OCI-LY1 (cell line): ENCODE data around the gene RGP1.

Experiments used
- H2AFZ ChIP-seq: fragments of 200-600 bp; sonication (generic), shearing (Covaris generic); 2 replicates; pipeline ENCODE4 v1.6.0; 2014; ENCODE audit warnings: antibody characterized with exemption, mild to moderate bottlenecking, low read length
- H3F3A ChIP-seq: fragments of 200-600 bp; sonication (generic), shearing (Covaris generic); 2 replicates; pipeline ENCODE4 v1.6.0; 2014; ENCODE audit warnings: mild to moderate bottlenecking, antibody characterized with exemption, low read length, moderate library complexity; ENCODE audit not compliant: insufficient read depth
- H3K27ac ChIP-seq: fragments of 200-600 bp; sonication (generic); 2 replicates; pipeline ENCODE4 v1.5.1; 2014; ENCODE audit warnings: low read length, mixed run types, mild to moderate bottlenecking, low read depth; ENCODE audit not compliant: poor library complexity, severe bottlenecking
- H3K27me3 ChIP-seq: fragments of 200-600 bp; sonication (generic); 2 replicates; pipeline ENCODE4 v1.6.0; 2014; ENCODE audit warnings: antibody characterized with exemption, mild to moderate bottlenecking, low read length, moderate library complexity; ENCODE audit not compliant: insufficient read depth
- H3K36me3 ChIP-seq: fragments of 200-600 bp; sonication (generic); 2 replicates; pipeline ENCODE4 v1.6.1; 2014; ENCODE audit warnings: mild to moderate bottlenecking, antibody characterized with exemption, low read length, moderate library complexity, mixed read lengths; ENCODE audit not compliant: insufficient read depth
- H3K4me1 ChIP-seq: fragments of 200-600 bp; sonication (generic); 2 replicates; pipeline ENCODE4 v1.5.1; 2014; ENCODE audit warnings: mild to moderate bottlenecking, low read length, moderate library complexity; ENCODE audit not compliant: insufficient read depth, severe bottlenecking
- H3K4me2 ChIP-seq: fragments of 200-600 bp; sonication (generic), shearing (Covaris generic); 2 replicates; pipeline ENCODE4 v1.6.1; 2014; ENCODE audit warnings: low read length
- H3K4me3 ChIP-seq: fragments of 200-600 bp; sonication (generic); 2 replicates; pipeline ENCODE4 v1.5.1; 2014; ENCODE audit warnings: low read length, low read depth, mild to moderate bottlenecking, mixed read lengths; ENCODE audit not compliant: poor library complexity, severe bottlenecking
- H3K79me2 ChIP-seq: fragments of 200-600 bp; shearing (Covaris generic); 2 replicates; pipeline ENCODE4 v1.6.1; 2016; ENCODE audit warnings: mixed run types, low read length, mixed read lengths; ENCODE audit not compliant: insufficient read depth
- H3K9ac ChIP-seq: fragments of 200-600 bp; sonication (generic), shearing (Covaris generic); 2 replicates; pipeline ENCODE4 v1.6.1; 2014; ENCODE audit warnings: mild to moderate bottlenecking, low read length, mixed read lengths
- H3K9me2 ChIP-seq: fragments of 200-600 bp; sonication (generic), shearing (Covaris generic); 2 replicates; pipeline ENCODE4 v1.6.1; 2014; ENCODE audit warnings: low read depth, mild to moderate bottlenecking, low read length, mixed read lengths
- H3K9me3 ChIP-seq: fragments of 200-600 bp; shearing (Covaris generic); 2 replicates; pipeline ENCODE4 v1.6.1; 2014; ENCODE audit warnings: low read length, mixed read lengths
- H4K20me1 ChIP-seq: fragments of 200-600 bp; sonication (generic), shearing (Covaris generic); 2 replicates; pipeline ENCODE4 v1.6.0; 2016; ENCODE audit warnings: mild to moderate bottlenecking, low read length; ENCODE audit not compliant: insufficient read depth
- CTCF ChIP-seq: fragments of 200-600 bp; sonication (generic), shearing (Covaris generic); IDR thresholded peaks from 2 replicates; pipeline ENCODE4 v1.5.1; 2017; ENCODE audit warnings: mild to moderate bottlenecking, antibody characterized with exemption, low read length, moderate library complexity, mixed read lengths
- EZH2 ChIP-seq: fragments of 200-600 bp; sonication (generic), shearing (Covaris generic); IDR thresholded peaks from 2 replicates; pipeline ENCODE4 v1.8.0; 2017; ENCODE audit warnings: borderline replicate concordance, mixed run types, mild to moderate bottlenecking, antibody characterized with exemption, low read length, moderate library complexity, mixed read lengths

RGP1 gene

GRCh38 chr9:35710818-35711500 lies 38.1 kb upstream of the RGP1 start:
- no peaks in the 10 kb centered on the region for H4K20me1 ChIP-seq
- H3K9me3 ChIP-seq, result no peaks in the 10 kb centered on the region
- H3K36me3 ChIP-seq, result peaks cover 90% of the 10 kb centered on the region
- H3K79me2 ChIP-seq, result no peaks in the 10 kb centered on the region
- H3K9ac ChIP-seq, result no peak overlapping the region
- H3K27ac ChIP-seq, result no peak overlapping the region
- no peak overlapping the region for H3K4me3 ChIP-seq
- H3F3A ChIP-seq, result no peaks in the 10 kb centered on the region
- H3K4me2 ChIP-seq, result no peak overlapping the region
- no peak for TF ChIP-seq CTCF
- no peaks in the 10 kb centered on the region for H3K4me1 ChIP-seq
- no peaks in the 10 kb centered on the region for H3K27me3 ChIP-seq
- no peaks in the 10 kb centered on the region for H3K9me2 ChIP-seq
- H2AFZ ChIP-seq, result no peak overlapping the region

GRCh38 chr9:35711501-35712428 lies 37.3 kb upstream of the RGP1 start:
- no peaks in the 10 kb centered on the region for H4K20me1 ChIP-seq
- no peak overlapping the region for H3K9ac ChIP-seq
- H2AFZ ChIP-seq, result no peak overlapping the region
- no peaks in the 10 kb centered on the region for H3K4me1 ChIP-seq
- H3K79me2 ChIP-seq, result no peaks in the 10 kb centered on the region
- TF ChIP-seq CTCF (no peak), EZH2 (no peak)
- H3K4me3 ChIP-seq, result no peak overlapping the region
- no peaks in the 10 kb centered on the region for H3K9me3 ChIP-seq
- no peaks in the 10 kb centered on the region for H3K9me2 ChIP-seq
- peaks cover 90% of the 10 kb centered on the region for H3K36me3 ChIP-seq
- no peaks in the 10 kb centered on the region for H3K27me3 ChIP-seq
- H3F3A ChIP-seq, result no peaks in the 10 kb centered on the region
- no peak overlapping the region for H3K4me2 ChIP-seq
- no peak overlapping the region for H3K27ac ChIP-seq

- H3K9me2 ChIP-seq, result no peaks in the 10 kb centered on the region
- peaks cover 90% of the 10 kb centered on the region for H3K36me3 ChIP-seq
- H3K79me2 ChIP-seq, result no peaks in the 10 kb centered on the region
- H3K27me3 ChIP-seq, result no peaks in the 10 kb centered on the region
- H3K9ac ChIP-seq, result no peak overlapping the region
- H3K4me3 ChIP-seq, result no peak overlapping the region
- no peaks in the 10 kb centered on the region for H3K9me3 ChIP-seq
- TF ChIP-seq EZH2, result no peak
- TF ChIP-seq CTCF, result no peak
- H3K27ac ChIP-seq, result no peak overlapping the region
- H3K4me1 ChIP-seq, result no peaks in the 10 kb centered on the region
- H2AFZ ChIP-seq, result no peak overlapping the region
- H3K4me2 ChIP-seq, result no peak overlapping the region
- no peaks in the 10 kb centered on the region for H4K20me1 ChIP-seq
- no peaks in the 10 kb centered on the region for H3F3A ChIP-seq
Measured at GRCh38 chr9:35712762-35713400, 36.2 kb upstream of the RGP1 start.
